Activated T-cell treated with anti-CD3 and anti-CD28 coated beads, Interleukin-2, amount 50 U/mL, for 4 hours (primary cell): ENCODE measurements around the gene RAB11FIP3. TPM values are rescaled to one million over a fixed set of nuclear protein-coding genes. Genes with fewer than 3 reads are reported as not detected.
A peak's percentile ranks its signal among the peaks of the same experiment; 100 is the strongest.
"Not testable (repeated sequence)": the region's sequence is repeated elsewhere in the genome, so short reads cannot be mapped to it uniquely, and the experiment has no call there.

Experiments used
- ATAC-seq, 2 donors: fragments of 200-7000 bp; cut with Tn5 transposase; one replicate each; pipeline ENCODE4 v1.10.0; 2021
- DNase-seq: peaks from one replicate; pipeline ENCODE4 v3.0.0-alpha.2; 2020
- H3K27me3 Mint-ChIP-seq: one replicate; pipeline ENCODE4 v1.8.0; 2021; ENCODE audit warnings: low read depth, mixed read lengths
- H3K36me3 Mint-ChIP-seq: one replicate; pipeline ENCODE4 v1.8.0; 2022; ENCODE audit warnings: mixed read lengths; ENCODE audit not compliant: insufficient read depth
- H3K4me1 Mint-ChIP-seq: one replicate; pipeline ENCODE4 v1.8.0; 2021; ENCODE audit warnings: low read depth, mixed read lengths
- H3K4me3 Mint-ChIP-seq: one replicate; pipeline ENCODE4 v1.8.0; 2021; ENCODE audit warnings: mild to moderate bottlenecking, moderate library complexity, mixed read lengths
- H3K9me3 Mint-ChIP-seq: one replicate; pipeline ENCODE4 v1.8.0; 2021; ENCODE audit warnings: mixed read lengths
- total RNA-seq, 3 donors: library from RNA; stranded (reverse); gene quantifications; one replicate each; pipeline ENCODE4 v1.2.1, GENCODE V29; 2021

The RAB11FIP3 gene, protein sequence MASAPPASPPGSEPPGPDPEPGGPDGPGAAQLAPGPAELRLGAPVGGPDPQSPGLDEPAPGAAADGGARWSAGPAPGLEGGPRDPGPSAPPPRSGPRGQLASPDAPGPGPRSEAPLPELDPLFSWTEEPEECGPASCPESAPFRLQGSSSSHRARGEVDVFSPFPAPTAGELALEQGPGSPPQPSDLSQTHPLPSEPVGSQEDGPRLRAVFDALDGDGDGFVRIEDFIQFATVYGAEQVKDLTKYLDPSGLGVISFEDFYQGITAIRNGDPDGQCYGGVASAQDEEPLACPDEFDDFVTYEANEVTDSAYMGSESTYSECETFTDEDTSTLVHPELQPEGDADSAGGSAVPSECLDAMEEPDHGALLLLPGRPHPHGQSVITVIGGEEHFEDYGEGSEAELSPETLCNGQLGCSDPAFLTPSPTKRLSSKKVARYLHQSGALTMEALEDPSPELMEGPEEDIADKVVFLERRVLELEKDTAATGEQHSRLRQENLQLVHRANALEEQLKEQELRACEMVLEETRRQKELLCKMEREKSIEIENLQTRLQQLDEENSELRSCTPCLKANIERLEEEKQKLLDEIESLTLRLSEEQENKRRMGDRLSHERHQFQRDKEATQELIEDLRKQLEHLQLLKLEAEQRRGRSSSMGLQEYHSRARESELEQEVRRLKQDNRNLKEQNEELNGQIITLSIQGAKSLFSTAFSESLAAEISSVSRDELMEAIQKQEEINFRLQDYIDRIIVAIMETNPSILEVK
- 10 to 100 TPM; 28.2 to 31.3 (median 28.8) TPM for total RNA-seq

DNA sequence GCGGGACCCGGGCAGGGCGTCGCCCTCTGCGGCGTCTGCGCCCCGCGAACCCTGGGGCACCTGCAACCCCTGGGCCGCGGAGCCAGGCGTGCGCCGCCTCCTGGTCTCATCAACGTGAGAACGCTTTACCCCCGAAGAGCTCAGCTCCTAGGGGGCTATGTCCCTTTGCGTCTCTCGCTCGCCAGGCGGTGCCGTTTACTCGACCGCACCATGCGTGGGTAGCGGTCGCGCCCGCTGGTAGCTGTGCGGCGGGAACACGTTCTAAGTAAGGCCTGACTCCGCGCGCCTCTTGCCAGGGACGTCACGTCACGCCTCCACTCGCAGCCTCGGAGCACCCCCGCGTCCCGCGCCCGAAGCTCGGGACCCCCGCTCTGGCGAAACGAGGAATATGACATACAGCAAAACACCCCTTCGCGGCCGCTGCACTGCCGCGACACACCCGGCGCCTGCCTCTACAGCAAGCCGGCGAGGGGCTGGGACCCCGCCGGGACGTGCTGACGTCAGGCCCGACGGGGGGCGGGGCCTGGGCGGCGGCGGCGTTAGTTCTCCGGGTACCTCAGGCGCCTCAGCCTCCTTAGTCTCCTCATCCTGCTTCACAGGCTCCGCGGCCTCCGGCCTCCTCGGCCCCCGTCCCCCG, at the start of gene RAB11FIP3:
Gene RAB11FIP3, plus strand, starts transcription at position 568 of the 637 bp plus-strand sequence. CDS start 358 bp downstream, outside the sequence.
- Mint-ChIP-seq H3K4me1 (peaks cover 29% of the 10 kb centered on the region), H3K4me3 (peak within 1 kb of the TSS; percentile 85), H3K27me3 (no peaks in the 10 kb centered on the region), H3K9me3 (no peaks in the 10 kb centered on the region), H3K36me3 (peaks cover 3% of the 10 kb centered on the region)
- ATAC-seq (peak; percentile 93 to 94), DNase-seq (peak; percentile 84)

GRCh38 chr16:375927-376816, 49.3 kb upstream of the RAB11FIP3 start:
- Mint-ChIP-seq H3K4me3 (no peak overlapping the region), H3K36me3 (no peaks in the 10 kb centered on the region), H3K4me1 (peaks cover 12% of the 10 kb centered on the region), H3K9me3 (no peaks in the 10 kb centered on the region), H3K27me3 (no peaks in the 10 kb centered on the region)
- DNase-seq = no peak
- no peak for ATAC-seq

GRCh38 chr16:376817-377418, 48.5 kb upstream of the RAB11FIP3 start:
- Mint-ChIP-seq H3K9me3 (no peaks in the 10 kb centered on the region), H3K4me1 (peaks cover 12% of the 10 kb centered on the region), H3K36me3 (no peaks in the 10 kb centered on the region), H3K4me3 (no peak overlapping the region), H3K27me3 (no peaks in the 10 kb centered on the region)
- ATAC-seq (no peak), DNase-seq (no peak)

DNA sequence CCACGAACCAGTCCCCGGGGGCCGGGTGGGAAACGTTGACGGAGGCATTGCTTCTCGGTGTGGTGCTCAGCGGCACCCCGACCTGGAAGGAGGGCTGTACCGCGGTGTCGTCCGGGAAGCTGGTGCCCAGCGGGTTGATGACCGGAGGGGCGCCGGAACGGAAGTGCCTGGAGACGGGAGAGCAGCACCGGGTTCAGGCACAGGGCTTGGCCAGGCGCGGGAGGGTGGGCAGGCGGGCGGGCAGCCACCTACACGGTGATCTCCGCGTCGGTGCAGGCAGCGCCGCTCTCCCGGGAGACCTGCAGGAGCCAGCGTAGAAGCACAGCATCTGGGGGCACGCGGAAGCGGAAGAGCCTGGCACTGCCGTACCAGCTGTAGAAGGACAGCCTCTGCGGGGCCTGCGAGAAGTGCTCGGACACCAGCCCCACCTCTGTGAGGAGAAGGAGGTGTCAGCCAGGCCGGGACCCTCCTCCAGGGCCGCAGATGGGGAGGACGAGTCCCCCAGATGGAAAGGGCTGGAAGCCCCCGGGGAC, 48.0 kb upstream of the RAB11FIP3 start:
- no peak for DNase-seq
- Mint-ChIP-seq H3K36me3 (no peaks in the 10 kb centered on the region), H3K27me3 (no peaks in the 10 kb centered on the region), H3K4me1 (peaks cover 14% of the 10 kb centered on the region), H3K9me3 (no peaks in the 10 kb centered on the region), H3K4me3 (no peak overlapping the region)
- no peak for ATAC-seq

DNA sequence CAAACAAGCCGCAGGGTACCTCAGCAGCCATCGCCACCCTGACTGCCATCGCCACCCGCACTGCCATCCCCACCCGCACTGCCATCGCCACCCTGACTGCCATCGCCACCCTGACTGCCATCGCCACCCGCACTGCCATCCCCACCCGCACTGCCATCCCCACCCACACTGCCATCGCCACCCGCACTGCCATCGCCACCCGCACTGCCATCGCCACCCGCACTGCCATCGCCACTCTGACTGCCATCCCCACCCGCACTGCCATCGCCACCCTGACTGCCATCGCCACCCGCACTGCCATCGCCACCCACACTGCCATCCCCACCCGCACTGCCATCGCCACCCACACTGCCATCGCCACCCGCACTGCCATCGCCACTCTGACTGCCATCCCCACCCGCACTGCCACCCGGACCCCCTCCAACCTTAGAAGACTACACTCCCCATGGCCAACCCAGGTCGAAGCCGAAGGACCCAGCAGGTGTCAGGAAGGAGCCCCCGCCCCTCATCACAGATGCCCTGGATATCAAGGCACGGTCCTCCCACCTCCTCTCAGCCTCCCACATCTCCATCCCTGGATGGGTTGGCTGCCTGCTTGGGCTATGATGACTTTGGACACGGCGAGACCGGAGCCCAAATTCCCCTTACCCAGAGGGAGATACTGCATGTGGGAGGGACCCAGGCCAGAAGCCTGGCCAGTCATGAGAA, 47.2 kb upstream of the RAB11FIP3 start:
- not testable (repeated sequence) for ATAC-seq, H3K36me3 Mint-ChIP-seq, H3K27me3 Mint-ChIP-seq, H3K9me3 Mint-ChIP-seq, DNase-seq, H3K4me3 Mint-ChIP-seq
- H3K4me1 Mint-ChIP-seq = peaks cover 21% of the 10 kb centered on the region

GRCh38 chr16:378821-379182, 46.6 kb upstream of the RAB11FIP3 start:
- no peak for ATAC-seq
- H3K36me3 Mint-ChIP-seq = no peaks in the 10 kb centered on the region
- H3K27me3 Mint-ChIP-seq = no peaks in the 10 kb centered on the region
- no peak for DNase-seq
- peaks cover 25% of the 10 kb centered on the region for H3K4me1 Mint-ChIP-seq
- H3K9me3 Mint-ChIP-seq = no peaks in the 10 kb centered on the region
- H3K4me3 Mint-ChIP-seq = no peak overlapping the region

GRCh38 chr16:379183-379960, 46.1 kb upstream of the RAB11FIP3 start:
- H3K4me3 Mint-ChIP-seq = peak overlapping the region; percentile 78
- no peaks in the 10 kb centered on the region for H3K36me3 Mint-ChIP-seq
- no peaks in the 10 kb centered on the region for H3K27me3 Mint-ChIP-seq
- ATAC-seq (no peak), DNase-seq (no peak)
- peaks cover 29% of the 10 kb centered on the region for H3K4me1 Mint-ChIP-seq
- no peaks in the 10 kb centered on the region for H3K9me3 Mint-ChIP-seq

- Mint-ChIP-seq H3K4me1 (peaks cover 29% of the 10 kb centered on the region), H3K36me3 (no peaks in the 10 kb centered on the region), H3K9me3 (no peaks in the 10 kb centered on the region), H3K27me3 (no peaks in the 10 kb centered on the region), H3K4me3 (peak overlapping the region; percentile 78)
- ATAC-seq (no peak), DNase-seq (no peak)
Observed at GRCh38 chr16:379961-380761, 45.3 kb upstream of the RAB11FIP3 start.

GRCh38 chr16:380762-381011, 44.8 kb upstream of the RAB11FIP3 start:
- Mint-ChIP-seq H3K4me3 (peak overlapping the region; percentile 78), H3K4me1 (peaks cover 29% of the 10 kb centered on the region), H3K27me3 (no peaks in the 10 kb centered on the region), H3K36me3 (no peaks in the 10 kb centered on the region), H3K9me3 (no peaks in the 10 kb centered on the region)
- ATAC-seq (no peak), DNase-seq (no peak)

GRCh38 chr16:381012-381788, 44.2 kb upstream of the RAB11FIP3 start:
- Mint-ChIP-seq H3K36me3 (no peaks in the 10 kb centered on the region), H3K4me1 (peaks cover 29% of the 10 kb centered on the region), H3K27me3 (no peaks in the 10 kb centered on the region), H3K9me3 (no peaks in the 10 kb centered on the region), H3K4me3 (peak overlapping the region; percentile 76)
- DNase-seq (no peak), ATAC-seq (peak; percentile 31 to 46)
